SK-N-SH (cell line): ENCODE results near the gene POU2AF2. TPM values are rescaled to one million over a fixed set of nuclear protein-coding genes. Genes with fewer than 3 reads are reported as not detected.

Experiments
- CTCF ChIA-PET: fragments of 300-600, 350-600 bp; formaldehyde crosslinking; extraction: SDS; loops from one replicate; lab custom pipeline; 2021; lab: Yijun Ruan, JAX
- POLR2A ChIA-PET: fragments of 350-600 bp; sonication (Branson Sonifier 250); formaldehyde crosslinking; extraction: SDS; loops from one replicate; lab custom pipeline; 2020; ENCODE audit warnings: antibody characterized with exemption, inconsistent platforms; lab: Yijun Ruan, JAX
- DNase-seq: peaks from one replicate; pipeline ENCODE4 v3.0.0; 2012
- H2AFZ ChIP-seq: fragments of 200-600 bp; sonication (generic); 2 replicates; pipeline ENCODE4 v1.8.1; 2016; ENCODE audit warnings: antibody characterized with exemption, mild to moderate bottlenecking, low read depth
- H3F3A ChIP-seq: fragments of 200-600 bp; sonication (generic); replicated peaks from 2 replicates; pipeline ENCODE3; 2016; ENCODE audit warnings: antibody characterized with exemption, mild to moderate bottlenecking; ENCODE audit not compliant: insufficient read depth
- H3K27ac ChIP-seq, 2 experiments: fragments of 200-500 bp in 1 of 2; fragments of 200-600 bp in 1 of 2; sonication (Bioruptor generic) in 1 of 2; sonication (generic), shearing (Covaris generic) in 1 of 2; 2 replicates each; pipeline versions ENCODE4 v1.5.1 to v1.6.1; 2014 to 2016; ENCODE audit warnings: low read depth in 2 of 2, inconsistent platforms in 1 of 2, low read length in 1 of 2, mild to moderate bottlenecking in 1 of 2, mixed read lengths in 1 of 2
- H3K27me3 ChIP-seq: fragments of 200-600 bp; sonication (generic), shearing (Covaris generic); 2 replicates; pipeline ENCODE4 v1.6.1; 2016; ENCODE audit warnings: mixed run types; ENCODE audit not compliant: insufficient read depth
- H3K36me3 ChIP-seq, 2 experiments: fragments of 200-500 bp in 1 of 2; fragments of 200-600 bp in 1 of 2; sonication (Bioruptor generic) in 1 of 2; sonication (generic) in 1 of 2; replicated peaks in 1 of 2; 2 replicates each; pipeline versions ENCODE3 to v1.5.1; 2014 to 2016; ENCODE audit warnings: low read length in 1 of 2, mild to moderate bottlenecking in 1 of 2; ENCODE audit not compliant: insufficient read depth in 2 of 2, control insufficient read depth in 1 of 2
- H3K4me1 ChIP-seq, 2 experiments: fragments of 200-500 bp in 1 of 2; fragments of 200-600 bp in 1 of 2; sonication (Bioruptor generic) in 1 of 2; sonication (generic), shearing (Covaris generic) in 1 of 2; 2 replicates each; pipeline versions ENCODE4 v1.5.1 to v1.6.1; 2014 to 2016; ENCODE audit warnings: low read depth in 1 of 2, low read length in 1 of 2, mixed run types in 1 of 2; ENCODE audit not compliant: insufficient read depth in 2 of 2, control insufficient read depth in 1 of 2
- H3K4me2 ChIP-seq: fragments of 200-600 bp; sonication (generic), shearing (Covaris generic); 2 replicates; pipeline ENCODE4 v1.6.1; 2017; ENCODE audit warnings: mixed run types
- H3K4me3 ChIP-seq, 2 experiments: fragments of 200-500 bp in 1 of 2; fragments of 200-600 bp in 1 of 2; sonication (Bioruptor generic) in 1 of 2; sonication (generic), shearing (Covaris generic) in 1 of 2; 2 replicates each; pipeline versions ENCODE4 v1.5.1 to v1.8.1; 2014 to 2016; ENCODE audit warnings: low read depth in 2 of 2, inconsistent platforms in 1 of 2, low read length in 1 of 2, mild to moderate bottlenecking in 1 of 2, mixed read lengths in 1 of 2, moderate library complexity in 1 of 2
- H3K79me2 ChIP-seq: fragments of 200-600 bp; sonication (generic); 2 replicates; pipeline ENCODE4 v1.8.1; 2017; ENCODE audit warnings: mild to moderate bottlenecking; ENCODE audit not compliant: insufficient read depth
- H3K9ac ChIP-seq: fragments of 200-600 bp; sonication (generic); 2 replicates; pipeline ENCODE4 v1.6.1; 2017; ENCODE audit warnings: mixed run types
- H3K9me2 ChIP-seq: fragments of 200-600 bp; sonication (generic); 2 replicates; pipeline ENCODE4 v1.6.1; 2017; ENCODE audit warnings: mixed run types
- H3K9me3 ChIP-seq: fragments of 200-600 bp; sonication (generic); 2 replicates; pipeline ENCODE4 v1.6.1; 2017; ENCODE audit warnings: mixed run types, mild to moderate bottlenecking, moderate library complexity
- H4K20me1 ChIP-seq: fragments of 200-600 bp; sonication (generic); 2 replicates; pipeline ENCODE4 v1.6.1; 2017; ENCODE audit warnings: mild to moderate bottlenecking, mixed run types; ENCODE audit not compliant: insufficient read depth
- ELF1 ChIP-seq: IDR thresholded peaks from 2 replicates; pipeline ENCODE4 v1.4.0; 2012
- EP300 ChIP-seq, 2 experiments: IDR thresholded peaks; 2 replicates each; pipeline versions ENCODE4 v1.4.0 to v1.6.1; 2012; ENCODE audit warnings: borderline replicate concordance in 1 of 2, low read depth in 1 of 2, low read length in 1 of 2
- FOSL2 ChIP-seq: IDR thresholded peaks from 2 replicates; pipeline ENCODE4 v1.4.0; 2012; ENCODE audit warnings: low read depth, mild to moderate bottlenecking, moderate library complexity, borderline replicate concordance
- FOXJ3 ChIP-seq: sonication (generic); formaldehyde crosslinking; IDR thresholded peaks from 2 replicates; pipeline ENCODE4 v1.5.1; 2020; ENCODE audit warnings: mild to moderate bottlenecking, missing genetic modification reagents
- FOXM1 ChIP-seq: IDR thresholded peaks from 2 replicates; pipeline ENCODE4 v1.4.0; 2012; ENCODE audit warnings: low read depth, mild to moderate bottlenecking
- GABPA ChIP-seq: IDR thresholded peaks from 2 replicates; pipeline ENCODE4 v1.4.0; 2012; ENCODE audit warnings: low read depth, mild to moderate bottlenecking
- GATA2 ChIP-seq: sonication (generic); formaldehyde crosslinking; IDR thresholded peaks from 2 replicates; pipeline ENCODE4 v1.5.0; 2020; ENCODE audit warnings: mild to moderate bottlenecking, missing genetic modification reagents
- MAX ChIP-seq: IDR thresholded peaks from 2 replicates; pipeline ENCODE4 v1.4.0; 2012; ENCODE audit warnings: low read depth
- MXI1 ChIP-seq: IDR thresholded peaks from 2 replicates; pipeline ENCODE4 v1.6.1; 2012; ENCODE audit warnings: mild to moderate bottlenecking, low read depth, low read length, improper control_type of control experiment
- PBX3 ChIP-seq: IDR thresholded peaks from 2 replicates; pipeline ENCODE4; 2012
- POLR2AphosphoS5 ChIP-seq: IDR thresholded peaks from 2 replicates; pipeline ENCODE4 v1.6.1; 2012; ENCODE audit warnings: low read depth, low read length
- RAD21 ChIP-seq: IDR thresholded peaks from 2 replicates; pipeline ENCODE4 v1.6.1; 2012; ENCODE audit warnings: mild to moderate bottlenecking, low read length
- RCOR1 ChIP-seq: fragments of 150-350 bp; IDR thresholded peaks from 2 replicates; pipeline ENCODE4 v1.6.1; 2017; ENCODE audit warnings: antibody characterized with exemption, low read length
- REST ChIP-seq: IDR thresholded peaks from 2 replicates; pipeline ENCODE4 v1.6.1; 2012; ENCODE audit warnings: mild to moderate bottlenecking, low read depth, low read length, moderate library complexity
- RFX5 ChIP-seq: IDR thresholded peaks from 2 replicates; pipeline ENCODE4 v1.6.1; 2012; ENCODE audit warnings: mild to moderate bottlenecking, improper control_type of control experiment, low read length
- TAF1 ChIP-seq: IDR thresholded peaks from 2 replicates; pipeline ENCODE4 v1.6.1; 2012; ENCODE audit warnings: low read depth, mild to moderate bottlenecking, low read length, moderate library complexity, borderline replicate concordance
- TEAD4 ChIP-seq: IDR thresholded peaks from 2 replicates; pipeline ENCODE4 v1.4.0; 2012; ENCODE audit warnings: mild to moderate bottlenecking, borderline replicate concordance; ENCODE audit not compliant: insufficient read depth
- USF1 ChIP-seq: IDR thresholded peaks from 2 replicates; pipeline ENCODE4 v1.4.0; 2012; ENCODE audit warnings: low read depth, borderline replicate concordance
- YY1 ChIP-seq: IDR thresholded peaks from 2 replicates; pipeline ENCODE4 v1.4.0; 2012; ENCODE audit warnings: low read depth, mild to moderate bottlenecking
- WGBS: methylation state at CpG from one replicate; pipeline ENCODE4 v1.1.6; 2017; ENCODE audit warnings: low lambda C conversion rate; 5-methylcytosine and 5-hydroxymethylcytosine counted together
- polyA plus RNA-seq, 3 experiments: library from polyadenylated mRNA; depleted of rRNA; stranded (reverse); fragments of >200 nt; gene quantifications; 2 replicates each; pipeline ENCODE4 v1.2.3, GENCODE V29; 2012

The POU2AF2 gene
- polyA plus RNA-seq, 1 of the 3 experiments (the other 2 are of a cell fraction) = 0.15 TPM

- H3F3A ChIP-seq = no peaks in the 10 kb centered on the region
- TF ChIP-seq RCOR1 = no peak
- TF ChIP-seq GATA2 (CRISPR knock-in tag) = no peak
- TF ChIP-seq TEAD4 = no peak
- no peak for TF ChIP-seq FOXJ3 (CRISPR knock-in tag)
- TF ChIP-seq USF1 = no peak
- no peak for TF ChIP-seq TAF1
- no peak for TF ChIP-seq YY1
- TF ChIP-seq, all 33 proteins: peak for 0
- Histone ChIP-seq H4K20me1 (no peaks in the 10 kb centered on the region), H3K9me2 (no peaks in the 10 kb centered on the region), H3K4me1 (peaks cover 0 to 5% of the 10 kb centered on the region in 2 experiments; a peak in 1 of 4 replicates), H3K9me3 (no peaks in the 10 kb centered on the region), H3K4me2 (no peak overlapping the region), H3K36me3 (no peaks in the 10 kb centered on the region), H2AFZ (no peak overlapping the region), H3K27ac (no peak overlapping the region), H3K4me3 (no peak overlapping the region), H3K79me2 (no peaks in the 10 kb centered on the region), H3K9ac (no peak overlapping the region), H3K27me3 (peaks cover 22% of the 10 kb centered on the region; the same call in 1 of the 2 replicates)
- POLR2A ChIA-PET = no interaction called here
- CTCF ChIA-PET = interaction anchor here (0.7 to 7.0 kb wide), 7 partner anchors 8 to 169 kb away, joined by 3 to 57 read pairs (median 14); no protein-coding TSS in a partner anchor
- WGBS = 86% methylated on average over 4 of the region's 10 CpGs
- DNase-seq = no peak
Measured at GRCh38 chr11:111297696-111298095, 52.2 kb downstream of the POU2AF2 start.

- no peaks in the 10 kb centered on the region for H3K9me2 ChIP-seq
- peak within 1 kb of the TSS; percentile 54 to 60 for H3K4me3 ChIP-seq
- no peaks in the 10 kb centered on the region for H3F3A ChIP-seq
- no peak within 1 kb of the TSS; the same call in 1 of the 2 replicates for H3K9ac ChIP-seq
- H3K4me2 ChIP-seq = peak within 1 kb of the TSS; percentile 94
- POLR2A ChIA-PET = no interaction called here
- H3K36me3 ChIP-seq = no peaks in the 10 kb centered on the region
- H2AFZ ChIP-seq = peak within 1 kb of the TSS; percentile 74
- H3K4me1 ChIP-seq = peaks cover 4 to 5% of the 10 kb centered on the region in 2 experiments; a peak in 2 of 4 replicates
- H3K79me2 ChIP-seq = no peaks in the 10 kb centered on the region
- no peak for DNase-seq
- H3K27me3 ChIP-seq = peaks cover 26% of the 10 kb centered on the region; the same call in 1 of the 2 replicates
- no peaks in the 10 kb centered on the region for H4K20me1 ChIP-seq
- no peak within 1 kb of the TSS for H3K27ac ChIP-seq
- CTCF ChIA-PET = interaction anchor here (0.6 to 7.0 kb wide), 16 partner anchors 9 to 454 kb away, joined by 3 to 57 read pairs (median 6); no protein-coding TSS in a partner anchor
- H3K9me3 ChIP-seq = no peaks in the 10 kb centered on the region
- WGBS = 78% methylated on average over 16 of the region's 57 CpGs
- TF ChIP-seq MXI1 = no peak
- no peak for TF ChIP-seq FOXM1
- no peak for TF ChIP-seq REST
- no peak for TF ChIP-seq RFX5
- TF ChIP-seq POLR2AphosphoS5 = no peak
- TF ChIP-seq RAD21 = no peak
- TF ChIP-seq TAF1 = no peak
- TF ChIP-seq USF1 = no peak
- TF ChIP-seq GABPA = no peak
- no peak for TF ChIP-seq FOSL2
- no peak for TF ChIP-seq PBX3
- TF ChIP-seq TEAD4 = no peak
- TF ChIP-seq EP300 (IDR thresholded peaks at IDR 0.05; ENCODE audit: borderline replicate concordance in 1 of 2, low read depth in 1 of 2, low read length in 1 of 2) = no peak
- no peak for TF ChIP-seq MAX
- no peak for TF ChIP-seq YY1
- no peak for TF ChIP-seq ELF1
Measured at GRCh38 chr11:111298413-111299100, 53.0 kb downstream of the POU2AF2 start, which contains the start of gene POU2AF3. Gene POU2AF3 (plus strand): TSS chr11:111298546. CDS start chr11:111298582, 36 bp downstream.
